Neural progenitor cell (in vitro differentiated cells): ENCODE data around the gene STPG3. TPM values are rescaled to one million over a fixed set of nuclear protein-coding genes. Genes with fewer than 3 reads are reported as not detected.

ENCODE experiments used
- DNase-seq: peaks from one replicate; pipeline ENCODE4 v3.0.0-alpha.2; 2016; ENCODE audit warnings: low spot score
- H2AFZ ChIP-seq: fragments of 200-600 bp; sonication (generic); replicated peaks from 2 replicates; pipeline ENCODE4 v1.6.1; 2016; ENCODE audit warnings: antibody characterized with exemption
- H3F3A ChIP-seq: fragments of 200-600 bp; sonication (generic); 2 replicates; pipeline ENCODE4 v1.6.1; 2016; ENCODE audit warnings: antibody characterized with exemption, low read depth
- H3K27ac ChIP-seq: fragments of 200-600 bp; sonication (generic); 2 replicates; pipeline ENCODE4 v1.5.1; 2016; ENCODE audit warnings: mild to moderate bottlenecking
- H3K27me3 ChIP-seq: fragments of 200-600 bp; sonication (generic); 2 replicates; pipeline ENCODE4 v1.6.1; 2016; ENCODE audit warnings: mild to moderate bottlenecking, moderate library complexity
- H3K36me3 ChIP-seq: fragments of 200-600 bp; sonication (generic); 2 replicates; pipeline ENCODE4 v1.5.1; 2016
- H3K4me1 ChIP-seq: fragments of 200-600 bp; sonication (generic); 2 replicates; pipeline ENCODE4 v1.6.1; 2016; ENCODE audit warnings: mixed run types
- H3K4me2 ChIP-seq: fragments of 200-600 bp; sonication (generic); 2 replicates; pipeline ENCODE4 v1.6.1; 2016
- H3K4me3 ChIP-seq: fragments of 200-600 bp; sonication (generic); 2 replicates; pipeline ENCODE4 v1.5.1; 2016
- H3K79me2 ChIP-seq: fragments of 200-600 bp; sonication (generic); 2 replicates; pipeline ENCODE4 v1.6.1; 2016; ENCODE audit warnings: low read depth
- H3K9ac ChIP-seq: fragments of 200-600 bp; sonication (generic); 2 replicates; pipeline ENCODE4 v1.6.1; 2016
- H3K9me3 ChIP-seq: fragments of 200-600 bp; sonication (generic); 2 replicates; pipeline ENCODE4 v1.5.1; 2016; ENCODE audit warnings: low read depth
- H4K20me1 ChIP-seq: fragments of 200-600 bp; sonication (generic); 2 replicates; pipeline ENCODE4 v1.6.1; 2016; ENCODE audit warnings: low read depth
- H3K27ac Mint-ChIP-seq: 3 replicates; pipeline ENCODE4 v1.8.0; 2021; ENCODE audit warnings: mixed read lengths
- H3K27me3 Mint-ChIP-seq: 2 replicates; pipeline ENCODE4 v1.8.0; 2022; ENCODE audit warnings: low read depth, mild to moderate bottlenecking, inconsistent platforms, moderate library complexity, mixed read lengths; ENCODE audit not compliant: insufficient read depth
- H3K36me3 Mint-ChIP-seq: 3 replicates; pipeline ENCODE4 v1.8.0; 2021; ENCODE audit warnings: mixed read lengths
- H3K4me1 Mint-ChIP-seq: 3 replicates; pipeline ENCODE4 v1.8.0; 2021; ENCODE audit warnings: mixed read lengths
- H3K4me3 Mint-ChIP-seq: 3 replicates; pipeline ENCODE4 v1.8.0; 2021; ENCODE audit warnings: mild to moderate bottlenecking, moderate library complexity, mixed read lengths
- H3K9me3 Mint-ChIP-seq: 3 replicates; pipeline ENCODE4 v1.8.0; 2020; ENCODE audit warnings: mixed read lengths
- CTCF ChIP-seq: fragments of 200-600 bp; sonication (generic); IDR thresholded peaks from 2 replicates; pipeline ENCODE4 v1.5.1; 2017; ENCODE audit warnings: antibody characterized with exemption, mild to moderate bottlenecking
- EZH2 ChIP-seq: fragments of 200-600 bp; sonication (generic); IDR thresholded peaks from 2 replicates; pipeline ENCODE4 v1.6.1; 2017; ENCODE audit warnings: antibody characterized with exemption, mild to moderate bottlenecking, moderate library complexity
- EZH2phosphoT487 ChIP-seq: fragments of 200-600 bp; sonication (generic); IDR thresholded peaks from 2 replicates; pipeline ENCODE4 v1.6.1; 2017; ENCODE audit warnings: antibody characterized with exemption
- total RNA-seq: library from RNA; depleted of rRNA; stranded (reverse); fragments of >200 nt; gene quantifications from 2 replicates; pipeline ENCODE4 v1.2.3, GENCODE V29; 2015; ENCODE audit warnings: low replicate concordance

The STPG3 gene
- total RNA-seq, 1 donor from 2014 or later = not detected

GRCh38 chr9:137293094-137293481 is 42.0 kb downstream of the STPG3 start:
- H3K9me3 Mint-ChIP-seq = peaks cover 2% of the 10 kb centered on the region
- no peaks in the 10 kb centered on the region for H3K36me3 ChIP-seq
- no peak overlapping the region for H3K4me2 ChIP-seq
- H3K79me2 ChIP-seq = no peaks in the 10 kb centered on the region
- no peaks in the 10 kb centered on the region for H3K9me3 ChIP-seq
- no peak for DNase-seq
- peaks cover 9% of the 10 kb centered on the region for H4K20me1 ChIP-seq
- H3K27me3 ChIP-seq = peaks cover 53% of the 10 kb centered on the region
- H3K4me1 ChIP-seq = peaks cover 11% of the 10 kb centered on the region
- H3K27ac Mint-ChIP-seq = no peak overlapping the region
- peaks cover 7% of the 10 kb centered on the region for H3K27me3 Mint-ChIP-seq
- peaks cover 20% of the 10 kb centered on the region for H3K4me1 Mint-ChIP-seq
- no peaks in the 10 kb centered on the region for H3K36me3 Mint-ChIP-seq
- no peak overlapping the region for H3K4me3 ChIP-seq
- no peak overlapping the region for H3K9ac ChIP-seq
- H3K4me3 Mint-ChIP-seq = peak overlapping the region; percentile 15
- no peak overlapping the region for H3K27ac ChIP-seq
- H2AFZ ChIP-seq = no peak overlapping the region
- H3F3A ChIP-seq = peaks cover 41% of the 10 kb centered on the region
- no peak for TF ChIP-seq EZH2phosphoT487
- no peak for TF ChIP-seq CTCF
- TF ChIP-seq EZH2 = no peak

DNA sequence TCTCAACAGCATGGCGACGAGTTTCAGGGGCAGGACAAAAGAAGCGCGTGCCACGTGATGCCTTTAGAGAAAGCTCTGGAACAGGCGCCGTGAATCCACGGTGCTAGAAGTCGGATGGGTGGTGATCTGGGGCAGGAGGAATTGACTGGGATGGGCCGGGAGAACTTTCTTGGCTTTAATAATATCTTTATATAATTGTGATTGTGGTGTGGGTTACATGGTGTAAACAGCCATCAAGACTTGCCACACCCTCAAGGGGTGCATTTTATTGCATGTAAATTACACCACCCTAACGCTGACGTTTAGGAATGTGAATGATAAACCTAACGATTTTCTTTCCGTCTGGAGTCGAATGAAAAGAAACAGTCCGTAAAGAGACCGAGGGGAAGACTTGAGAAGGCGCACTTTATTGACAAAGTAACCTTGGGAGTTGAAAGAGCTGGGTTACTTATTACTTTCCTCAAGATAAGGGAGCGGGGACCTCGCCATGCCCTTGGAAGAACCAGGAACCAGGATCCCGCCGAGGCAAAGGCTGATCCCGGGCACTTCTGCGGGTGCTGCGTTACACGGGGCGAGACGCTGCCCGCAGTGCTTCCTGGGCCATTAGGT is 42.5 kb downstream of the STPG3 start:
- H3K4me3 ChIP-seq = no peak overlapping the region
- peaks cover 16% of the 10 kb centered on the region for H3K4me1 ChIP-seq
- peaks cover 7% of the 10 kb centered on the region for H3K27me3 Mint-ChIP-seq
- H3K9me3 ChIP-seq = no peaks in the 10 kb centered on the region
- H3K79me2 ChIP-seq = no peaks in the 10 kb centered on the region
- no peak overlapping the region for H3K27ac ChIP-seq
- no peak overlapping the region for H3K4me2 ChIP-seq
- peaks cover 46% of the 10 kb centered on the region for H3F3A ChIP-seq
- peaks cover 2% of the 10 kb centered on the region for H3K9me3 Mint-ChIP-seq
- H3K27ac Mint-ChIP-seq = no peak overlapping the region
- no peaks in the 10 kb centered on the region for H3K36me3 Mint-ChIP-seq
- no peak overlapping the region for H3K9ac ChIP-seq
- H3K36me3 ChIP-seq = no peaks in the 10 kb centered on the region
- no peak for DNase-seq
- H3K4me1 Mint-ChIP-seq = peaks cover 23% of the 10 kb centered on the region
- no peak overlapping the region for H2AFZ ChIP-seq
- H3K27me3 ChIP-seq = peaks cover 58% of the 10 kb centered on the region
- peaks cover 14% of the 10 kb centered on the region for H4K20me1 ChIP-seq
- H3K4me3 Mint-ChIP-seq = peak overlapping the region; percentile 54
- TF ChIP-seq CTCF (no peak), EZH2 (no peak), EZH2phosphoT487 (no peak)

- Histone ChIP-seq H3K4me2 (no peak overlapping the region), H3K9ac (no peak overlapping the region), H3K4me3 (no peak overlapping the region), H3K27ac (no peak overlapping the region), H3K36me3 (no peaks in the 10 kb centered on the region), H3K79me2 (no peaks in the 10 kb centered on the region), H3K9me3 (no peaks in the 10 kb centered on the region), H3K27me3 (peaks cover 63% of the 10 kb centered on the region), H2AFZ (no peak overlapping the region), H3F3A (peaks cover 49% of the 10 kb centered on the region), H4K20me1 (peaks cover 20% of the 10 kb centered on the region), H3K4me1 (peaks cover 22% of the 10 kb centered on the region)
- Mint-ChIP-seq H3K4me3 (peak overlapping the region; percentile 68), H3K36me3 (no peaks in the 10 kb centered on the region), H3K27ac (peak overlapping the region; percentile 68), H3K9me3 (peaks cover 2% of the 10 kb centered on the region), H3K27me3 (peaks cover 10% of the 10 kb centered on the region), H3K4me1 (peaks cover 27% of the 10 kb centered on the region)
- TF ChIP-seq CTCF = no peak
- TF ChIP-seq EZH2 = no peak
- TF ChIP-seq EZH2phosphoT487 = no peak
- DNase-seq = peak; percentile 48
Measured at GRCh38 chr9:137294091-137294680, 43.1 kb downstream of the STPG3 start.
